ENCODE measurements around the gene ROS1.

The ROS1 gene

DNA sequence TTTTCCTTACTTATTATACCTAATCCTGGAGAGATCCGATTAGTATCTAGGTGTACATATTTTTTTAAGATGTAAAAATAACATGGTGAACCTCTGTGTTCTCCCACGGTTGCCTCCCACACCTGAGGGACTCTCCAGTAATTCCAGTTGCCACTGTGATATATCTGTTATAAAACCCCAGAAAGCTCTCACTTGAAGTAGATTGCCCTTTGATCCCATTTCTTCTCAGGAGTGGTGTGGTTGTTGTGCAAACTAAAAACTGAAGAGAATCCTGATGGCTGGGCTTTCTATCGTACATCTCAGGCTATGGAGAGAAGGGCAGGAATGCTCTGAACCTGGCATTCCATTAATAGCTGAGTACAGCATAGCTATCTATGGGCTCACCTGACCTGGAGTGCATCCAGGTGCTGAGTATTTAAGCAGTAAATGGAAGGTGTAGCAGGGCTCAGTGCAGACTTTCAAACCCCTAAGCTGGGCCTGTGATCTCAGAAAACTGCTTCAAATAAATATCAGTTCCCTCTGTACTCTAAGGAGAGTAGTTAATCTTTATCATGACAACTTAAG, 119.4 kb downstream of the ROS1 start:
- no peak for TF ChIP-seq CTCF (IDR thresholded peaks at IDR 0.05; ENCODE audit: borderline replicate concordance, insufficient read depth, low read depth, low read length)
- H3K4me3 ChIP-seq (ENCODE audit: low read depth, low read length), result no peak overlapping the region

- no peak overlapping the region for H3K4me3 ChIP-seq (ENCODE audit: low read depth, low read length)
- no peak for TF ChIP-seq CTCF (IDR thresholded peaks at IDR 0.05; ENCODE audit: borderline replicate concordance, insufficient read depth, low read depth, low read length)
Measured at GRCh38 chr6:117304446-117304845, 121.3 kb downstream of the ROS1 start.

- no peak for TF ChIP-seq CTCF (IDR thresholded peaks at IDR 0.05; ENCODE audit: borderline replicate concordance, insufficient read depth, low read depth, low read length)
- H3K4me3 ChIP-seq (ENCODE audit: low read depth, low read length), result no peak overlapping the region
Measured at GRCh38 chr6:117303323-117303722, 122.4 kb downstream of the ROS1 start.

- H3K4me3 ChIP-seq (ENCODE audit: low read depth, low read length), result no peak overlapping the region
- no peak for TF ChIP-seq CTCF (IDR thresholded peaks at IDR 0.05; ENCODE audit: borderline replicate concordance, insufficient read depth, low read depth, low read length)
Measured at GRCh38 chr6:117298941-117299340, 126.8 kb downstream of the ROS1 start.

DNA sequence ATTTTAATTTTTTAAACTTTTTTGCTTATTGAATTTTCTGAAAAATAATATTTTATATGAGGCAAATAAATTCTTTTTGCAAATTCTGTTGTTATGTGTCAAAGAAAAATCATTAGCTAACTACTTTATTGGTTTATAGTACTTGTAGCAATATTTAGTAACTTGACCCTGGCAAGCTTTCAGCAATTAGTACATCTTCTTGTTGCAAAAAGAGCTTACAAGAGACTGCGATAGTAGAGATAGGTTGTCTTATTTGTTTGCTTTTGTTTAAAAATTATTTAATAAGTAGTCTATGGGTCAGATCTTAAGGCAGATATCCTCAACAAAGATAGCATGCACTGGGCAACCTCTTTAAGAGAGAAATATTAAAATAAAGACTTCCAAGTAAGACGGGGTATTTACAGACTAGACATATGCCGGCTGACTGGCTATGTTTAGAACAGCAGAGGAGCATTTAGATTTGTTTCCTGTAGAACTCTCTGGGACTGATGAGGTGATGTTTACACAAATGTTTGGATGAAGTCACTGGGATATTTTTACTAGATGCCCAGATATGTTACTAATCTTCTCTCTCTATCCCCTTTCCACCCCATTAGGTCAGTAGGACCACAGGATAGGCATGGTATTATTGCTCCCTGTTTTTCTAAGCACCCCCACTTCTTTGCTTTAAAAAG, 135.4 kb downstream of the ROS1 start:
- TF ChIP-seq CTCF (IDR thresholded peaks at IDR 0.05; ENCODE audit: borderline replicate concordance, insufficient read depth, low read depth, low read length), result no peak
- no peak overlapping the region for H3K4me3 ChIP-seq (ENCODE audit: low read depth, low read length)

DNA sequence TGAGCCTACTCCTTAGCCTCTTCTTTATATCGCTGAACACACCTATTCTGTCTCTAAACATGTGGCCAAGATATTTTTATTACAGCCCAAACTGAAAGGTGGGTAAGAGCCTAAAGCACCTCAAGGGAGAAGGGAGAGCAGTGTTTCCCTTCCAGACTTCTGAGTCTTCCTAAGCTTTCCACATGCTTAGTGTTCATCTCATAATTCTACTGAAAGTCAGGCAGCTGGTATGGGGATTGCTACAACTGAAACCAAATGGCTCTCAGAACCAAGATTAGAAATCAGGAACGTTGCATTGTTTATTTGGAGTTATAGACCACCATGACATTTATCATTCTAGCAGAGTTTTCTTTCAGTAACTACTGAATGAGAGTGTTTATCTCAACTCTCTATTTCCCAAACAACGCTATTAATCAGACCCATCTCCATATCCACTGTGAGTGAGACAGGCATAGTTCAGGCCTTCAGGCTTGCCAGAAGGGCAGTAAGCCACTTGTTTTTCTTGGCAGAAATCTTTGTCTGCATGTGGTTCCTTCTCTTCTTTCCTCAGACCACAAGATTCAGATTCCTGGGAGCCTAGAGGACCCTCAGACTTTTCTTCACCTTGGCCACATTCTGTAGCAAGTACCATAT, 137.5 kb downstream of the ROS1 start:
- no peak overlapping the region for H3K4me3 ChIP-seq (ENCODE audit: low read depth, low read length)
- TF ChIP-seq CTCF (IDR thresholded peaks at IDR 0.05; ENCODE audit: borderline replicate concordance, insufficient read depth, low read depth, low read length), result no peak

DNA sequence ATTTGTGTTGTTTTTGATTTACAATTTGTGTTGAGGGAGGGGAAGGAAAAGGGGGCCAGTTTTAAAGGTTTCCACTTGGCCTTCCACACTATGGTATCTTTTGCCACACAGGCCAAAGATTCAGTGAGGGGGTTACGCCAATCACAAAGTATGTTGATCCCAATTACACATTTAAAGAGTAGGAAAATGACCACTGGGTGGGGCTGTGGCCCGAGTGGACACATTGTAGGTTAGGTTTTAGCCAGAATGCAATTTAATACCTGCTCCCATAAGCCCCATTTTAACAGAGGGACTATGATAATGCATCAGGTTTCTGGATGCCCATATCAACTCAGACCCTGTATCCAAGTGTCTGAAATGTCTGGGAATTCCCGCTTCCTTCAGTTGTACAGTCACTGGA, 144.8 kb downstream of the ROS1 start:
- no peak for TF ChIP-seq CTCF (IDR thresholded peaks at IDR 0.05; ENCODE audit: borderline replicate concordance, insufficient read depth, low read depth, low read length)
- no peak overlapping the region for H3K4me3 ChIP-seq (ENCODE audit: low read depth, low read length)

Measured in GM12875 (cell line).